ENCODE measurements around the gene MALT1.

Gene MALT1

DNA sequence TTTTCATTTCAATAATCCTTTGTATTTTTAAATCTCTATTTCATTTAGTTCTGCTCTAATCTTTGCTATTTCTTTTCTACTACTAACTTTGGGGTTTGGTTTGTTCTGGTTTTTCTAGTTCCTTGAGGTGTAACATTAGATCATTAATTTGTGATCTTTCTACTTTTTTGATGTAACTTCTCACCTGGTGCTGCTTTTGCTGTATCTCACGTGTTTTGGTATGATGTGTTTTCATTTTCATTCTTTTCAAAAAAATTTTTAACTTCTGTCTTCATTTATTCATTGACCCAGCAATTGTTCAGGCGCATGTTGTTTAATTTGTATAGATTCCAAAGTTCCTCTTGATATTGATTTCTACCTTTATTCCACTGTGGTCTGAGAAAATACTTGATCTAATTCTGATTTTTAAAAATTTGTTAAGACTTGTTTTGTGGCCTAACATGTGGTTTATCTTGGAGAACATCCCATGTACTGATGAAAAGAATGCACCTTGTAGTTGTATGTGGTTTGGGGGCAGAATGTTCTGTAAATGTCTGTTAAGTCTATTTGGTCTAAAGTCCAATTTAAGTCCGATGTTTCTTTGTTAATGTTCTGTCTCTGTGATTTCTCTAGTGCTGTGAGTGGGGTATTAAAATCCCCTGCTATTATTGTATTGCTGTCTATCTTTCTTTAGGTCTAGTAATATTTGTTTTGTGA lies 17.3 kb upstream of the MALT1 start:
- DNase-seq, result no peak

DNA sequence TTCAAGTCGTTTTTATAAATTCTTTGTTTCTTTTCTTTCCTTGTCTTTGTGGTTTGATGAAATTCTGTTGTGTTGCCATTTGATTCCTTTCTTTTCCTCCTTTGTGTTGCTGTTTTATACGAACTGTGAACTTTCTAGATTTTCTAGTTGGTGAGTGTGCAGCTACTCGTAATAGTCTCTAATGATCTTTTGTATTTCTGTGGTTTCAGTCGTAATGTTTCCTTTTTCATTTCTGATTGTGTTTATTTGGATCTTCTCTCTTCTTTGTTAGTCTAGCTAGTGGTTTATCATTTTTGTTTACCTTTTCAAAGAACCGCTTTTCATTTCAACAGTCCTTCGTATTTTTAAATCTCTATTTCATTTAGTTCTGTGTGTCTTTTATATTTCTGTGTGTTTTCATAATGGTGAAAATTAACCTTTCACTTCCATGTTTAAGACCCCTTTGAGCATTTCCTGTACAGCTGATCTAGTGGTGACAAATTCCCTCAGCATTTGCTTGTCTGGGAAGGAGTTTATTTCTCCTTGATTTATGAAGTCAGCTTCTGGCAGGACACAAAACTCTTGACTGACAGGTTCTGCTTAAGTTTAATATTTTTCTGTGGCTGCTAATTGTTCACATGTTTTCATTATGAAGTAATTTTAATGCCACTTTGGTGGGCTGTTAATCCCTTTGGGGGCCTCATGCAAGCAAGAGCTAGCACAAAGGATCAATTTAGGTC lies 16.2 kb upstream of the MALT1 start:
- DNase-seq, result no peak

DNA sequence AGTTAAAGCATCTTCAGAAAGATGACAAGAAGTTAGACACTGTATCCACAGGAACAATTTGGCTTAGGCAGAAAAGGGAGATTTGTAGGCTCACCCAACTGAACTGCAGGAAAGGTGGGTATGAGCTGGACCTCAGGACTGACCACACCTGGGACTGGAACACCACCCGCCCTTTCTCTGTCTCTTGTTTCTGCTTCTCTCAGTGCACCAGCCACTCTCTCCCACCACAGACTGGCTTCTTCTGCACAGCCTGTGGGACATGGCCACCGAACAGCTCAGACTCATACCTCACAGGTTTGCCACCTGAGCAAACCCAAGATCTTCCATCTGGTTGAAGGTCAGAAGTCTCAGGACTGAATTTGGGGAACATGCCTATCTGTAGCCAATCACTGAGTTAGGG lies 14.2 kb upstream of the MALT1 start:
- no peak for DNase-seq

DNA sequence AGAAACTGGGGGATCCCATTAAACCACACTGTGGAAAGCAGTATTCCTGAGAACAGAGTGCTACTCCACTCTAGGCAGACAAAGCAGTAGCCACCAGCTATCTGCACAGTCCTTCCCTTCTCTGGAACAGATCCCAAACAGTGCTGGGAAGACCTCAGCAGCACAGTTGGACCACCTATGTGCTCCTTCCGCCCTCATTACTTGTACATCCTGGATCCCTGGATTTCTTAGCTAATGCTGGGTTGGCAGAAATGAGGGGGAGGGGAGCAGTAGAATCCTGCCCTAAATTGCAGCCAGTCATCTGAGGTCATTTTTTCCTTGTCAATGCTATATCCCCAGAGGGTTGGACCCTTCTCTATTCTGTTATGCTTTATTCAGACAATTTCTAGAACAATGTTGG lies 13.8 kb upstream of the MALT1 start:
- DNase-seq, result no peak

DNA sequence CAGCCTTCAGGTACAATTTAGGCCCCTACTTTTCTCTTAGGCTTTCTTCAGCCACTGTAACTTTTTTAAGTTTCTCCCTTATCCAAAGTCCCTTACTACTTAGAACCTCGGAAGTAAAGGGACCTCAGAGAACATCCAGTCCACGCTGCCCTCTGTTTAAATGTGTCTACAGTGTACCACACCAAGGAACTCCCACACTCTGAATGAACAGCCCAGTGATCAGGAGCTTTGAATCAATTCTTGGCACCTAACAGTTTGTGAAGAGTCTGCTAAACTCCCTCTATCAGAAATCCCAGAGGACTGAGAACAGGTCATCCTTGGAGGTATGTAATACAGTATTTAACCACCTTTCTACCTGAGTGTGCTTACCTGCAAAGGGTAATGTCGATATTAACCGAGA lies 11.6 kb upstream of the MALT1 start:
- DNase-seq, result peak; percentile 62

DNA sequence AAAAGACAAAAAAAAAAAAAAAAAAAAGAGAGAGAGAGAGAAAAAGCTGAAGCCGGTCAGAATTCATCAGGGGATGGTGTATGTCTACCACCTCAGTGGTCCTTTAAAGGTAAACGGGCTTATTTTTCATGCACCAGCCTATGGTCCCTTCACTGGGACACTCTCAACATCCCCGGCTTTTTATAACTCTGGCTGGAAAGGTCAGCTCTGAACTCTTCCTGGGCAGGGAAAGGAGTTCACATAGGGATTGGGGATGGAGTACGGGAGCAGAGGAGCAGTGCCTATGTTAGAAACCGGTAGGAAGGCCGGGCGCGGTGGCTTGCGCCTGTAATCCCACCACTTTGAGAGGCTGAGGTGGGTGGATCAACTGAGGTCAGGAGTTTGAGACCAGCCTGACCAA lies 10.3 kb upstream of the MALT1 start:
- no peak for DNase-seq

DNA sequence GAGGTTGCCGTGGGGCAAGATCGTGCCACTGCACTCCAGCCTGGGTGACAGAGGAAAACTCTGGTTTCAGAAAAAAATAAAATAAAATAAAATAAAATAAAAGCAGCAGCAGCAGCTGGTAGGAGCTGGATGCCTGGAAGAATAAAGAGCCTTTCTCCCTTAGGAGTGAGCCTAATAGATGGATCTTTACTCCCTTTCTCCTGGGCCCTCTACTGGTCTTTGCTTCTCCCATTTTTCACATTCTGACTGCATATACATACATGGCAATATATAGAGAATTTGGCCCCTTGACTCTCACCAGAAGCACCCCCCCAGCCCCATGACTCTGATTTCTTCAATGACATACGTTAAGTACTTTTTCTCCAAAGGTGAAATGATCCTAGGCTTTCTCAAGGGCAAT lies 9.8 kb upstream of the MALT1 start:
- DNase-seq, result no peak

DNA sequence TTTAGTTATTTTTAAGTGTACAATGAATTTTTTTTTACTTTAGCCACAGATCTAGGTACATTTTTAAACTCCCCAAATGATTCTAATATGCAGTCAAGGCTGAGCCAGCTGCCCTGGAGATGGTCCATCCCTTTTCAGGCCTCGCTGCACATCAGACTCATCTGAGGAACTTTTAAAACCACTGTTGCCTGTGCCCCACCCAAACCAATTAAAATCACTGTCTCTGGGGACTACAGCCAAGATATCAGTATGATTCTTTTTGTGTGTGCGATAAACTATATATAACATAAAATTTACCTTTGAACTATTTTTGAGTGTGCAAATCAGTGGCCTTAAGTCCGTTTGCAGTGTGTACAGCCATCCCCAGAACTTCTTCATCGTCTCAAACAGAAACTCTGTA lies 9.1 kb upstream of the MALT1 start:
- peak; percentile 30 for DNase-seq

DNA sequence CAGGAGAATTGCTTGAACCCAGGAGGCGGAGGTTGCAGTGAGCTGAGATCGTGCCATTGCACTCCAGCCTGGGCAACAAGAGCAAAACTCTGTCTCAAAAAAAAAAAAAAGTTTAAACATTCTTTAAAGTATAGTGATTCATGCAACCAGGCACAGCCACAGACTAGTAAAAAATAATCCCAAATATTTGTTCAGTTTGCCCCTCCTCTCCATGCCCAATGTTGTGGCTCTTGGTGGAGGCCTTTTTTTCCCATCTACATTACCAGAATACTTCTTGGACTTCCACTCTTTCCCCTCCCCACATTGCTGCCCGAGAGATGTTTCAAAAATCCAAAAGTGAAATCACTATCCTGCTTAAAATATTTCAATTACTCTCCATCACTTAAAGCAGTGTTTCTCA lies 5.1 kb upstream of the MALT1 start:
- no peak for DNase-seq

DNA sequence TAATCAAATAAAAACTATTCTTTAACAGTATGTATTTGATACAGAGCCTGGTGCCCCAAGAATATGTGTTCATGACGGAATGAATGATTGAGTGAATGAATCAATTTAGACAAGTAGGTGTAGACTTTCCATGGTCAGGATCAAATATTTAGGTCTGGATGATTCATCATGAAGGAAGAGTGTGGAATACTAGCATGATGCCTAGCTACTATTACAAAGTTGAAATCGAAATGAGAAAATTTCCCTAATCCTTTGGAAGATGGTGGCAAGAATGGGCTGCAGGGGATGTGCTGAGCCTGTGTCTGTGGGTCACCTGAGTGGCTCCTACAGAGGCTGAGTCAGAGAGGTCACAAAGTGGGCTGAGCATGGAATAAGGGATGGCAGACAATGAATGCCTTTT lies 3.1 kb upstream of the MALT1 start:
- DNase-seq, result no peak

DNA sequence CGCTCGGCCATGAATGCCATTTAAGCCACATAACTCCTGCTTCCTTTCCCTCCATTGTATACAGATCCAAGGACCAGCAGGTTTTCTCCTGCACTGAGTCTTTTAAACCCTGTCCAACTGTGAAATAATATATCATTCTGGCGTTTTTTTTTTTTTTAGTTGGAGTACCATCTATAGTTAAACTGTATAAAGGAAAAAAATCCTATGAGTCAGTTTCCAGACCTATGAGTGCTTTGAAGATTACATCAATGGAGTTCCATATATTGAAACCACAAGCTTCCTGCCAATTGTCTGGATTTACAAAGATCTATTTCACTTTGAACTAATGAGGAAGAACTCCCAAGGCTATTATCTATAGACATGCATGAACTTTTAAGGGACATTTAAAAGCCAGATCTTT lies 2.4 kb upstream of the MALT1 start:
- no peak for DNase-seq

DNA sequence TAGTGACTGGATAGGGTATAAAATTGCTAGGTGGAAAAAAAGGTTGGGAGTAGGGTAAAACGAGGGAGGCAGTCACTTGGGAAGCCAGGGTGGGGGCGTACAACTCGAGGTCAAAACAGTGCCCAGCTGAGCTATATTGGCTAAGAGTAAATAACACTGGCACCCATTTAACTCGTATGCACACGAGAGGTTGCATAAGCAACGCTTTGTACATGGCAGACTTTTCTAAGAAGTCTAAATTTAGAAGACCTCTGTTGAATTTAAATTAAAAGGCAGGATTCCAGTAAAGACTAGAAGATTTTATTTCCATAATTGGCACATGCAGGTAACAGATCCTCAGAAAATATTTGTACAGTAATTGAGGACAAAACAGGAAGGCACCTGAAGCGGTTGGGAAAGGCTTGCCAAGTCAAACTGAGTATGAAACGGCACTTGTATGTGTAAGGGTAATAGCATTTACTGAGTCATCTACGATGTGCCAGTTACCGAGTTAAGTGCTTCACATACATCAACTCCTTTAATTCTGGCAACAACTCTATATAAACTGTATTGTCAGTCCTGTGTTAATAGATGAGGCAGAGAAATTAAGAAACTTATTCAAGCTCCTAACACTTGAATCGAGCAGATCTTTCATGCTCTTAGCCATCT lies 1.4 kb upstream of the MALT1 start:
- DNase-seq, result no peak

DNA sequence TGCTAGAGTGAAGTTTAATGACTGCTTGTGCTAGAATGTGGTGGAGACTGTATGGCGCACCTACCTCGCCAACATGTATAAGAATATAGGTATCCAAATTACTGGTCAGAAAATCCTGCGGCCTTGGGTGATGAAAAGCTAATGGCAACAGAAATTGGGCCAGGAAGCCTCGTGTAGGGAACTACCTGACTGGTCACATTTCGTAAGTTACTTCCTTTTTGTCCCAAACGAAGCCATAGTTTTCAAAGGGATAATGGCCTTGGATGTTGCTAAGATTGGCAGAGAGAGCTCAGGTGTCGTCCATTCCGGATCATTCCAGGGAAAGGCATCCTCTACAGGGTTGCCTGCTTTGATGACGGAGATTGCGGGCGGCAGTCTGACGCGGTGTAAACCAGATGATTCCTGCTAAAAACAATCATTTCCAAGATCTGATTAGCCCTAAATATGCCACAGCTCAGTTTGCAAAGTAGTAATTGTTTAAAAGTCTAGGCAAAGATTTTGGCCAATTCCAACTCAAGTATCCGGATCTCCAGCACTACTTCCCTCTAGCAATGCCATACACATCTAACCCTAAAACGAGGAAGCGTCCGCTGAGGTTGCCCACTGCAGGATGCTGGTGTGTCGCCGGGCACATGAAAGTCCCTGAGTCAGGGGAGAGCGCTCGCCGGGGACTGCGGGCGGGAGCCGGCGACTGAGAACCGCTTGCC lies 708 bp upstream of the MALT1 start:
- no peak for DNase-seq

DNA sequence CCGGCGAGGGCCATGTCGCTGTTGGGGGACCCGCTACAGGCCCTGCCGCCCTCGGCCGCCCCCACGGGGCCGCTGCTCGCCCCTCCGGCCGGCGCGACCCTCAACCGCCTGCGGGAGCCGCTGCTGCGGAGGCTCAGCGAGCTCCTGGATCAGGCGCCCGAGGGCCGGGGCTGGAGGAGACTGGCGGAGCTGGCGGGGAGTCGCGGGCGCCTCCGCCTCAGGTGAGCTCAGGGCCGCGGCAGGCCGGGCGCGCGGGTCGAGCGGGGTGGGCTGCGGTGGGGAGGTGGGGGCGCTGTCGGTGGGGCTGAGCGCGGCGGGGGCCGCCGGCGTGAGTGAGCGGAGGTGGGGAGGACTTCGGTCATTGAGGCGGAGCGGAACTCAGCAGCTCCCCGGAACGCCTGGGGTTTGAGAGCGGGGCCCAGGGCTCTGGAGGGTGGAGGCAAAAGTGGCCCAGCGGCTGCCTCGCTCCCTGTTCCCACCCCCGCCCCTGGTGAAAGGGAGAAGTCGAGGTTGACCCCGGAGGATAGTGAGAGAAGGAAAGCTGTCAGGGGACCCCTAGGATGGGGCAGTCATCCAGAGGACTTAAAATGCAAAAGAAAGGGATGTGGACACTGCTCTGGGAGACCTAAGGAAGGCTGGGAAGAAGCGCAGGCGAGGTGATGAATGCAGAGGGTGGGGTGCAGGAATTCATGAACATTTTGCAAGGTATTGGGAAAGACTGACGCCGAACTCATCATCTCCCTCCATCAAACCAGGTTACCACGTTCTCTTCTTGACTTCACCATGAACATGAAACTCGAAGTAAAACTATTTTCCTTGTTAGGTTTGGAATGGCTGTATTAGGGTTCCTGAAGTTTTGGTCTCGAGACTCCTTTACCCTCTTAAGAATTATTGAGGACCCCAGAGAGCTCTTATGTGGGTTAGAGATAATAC lies 633 bp downstream of the MALT1 start:
- peak; percentile 49 for DNase-seq

DNA sequence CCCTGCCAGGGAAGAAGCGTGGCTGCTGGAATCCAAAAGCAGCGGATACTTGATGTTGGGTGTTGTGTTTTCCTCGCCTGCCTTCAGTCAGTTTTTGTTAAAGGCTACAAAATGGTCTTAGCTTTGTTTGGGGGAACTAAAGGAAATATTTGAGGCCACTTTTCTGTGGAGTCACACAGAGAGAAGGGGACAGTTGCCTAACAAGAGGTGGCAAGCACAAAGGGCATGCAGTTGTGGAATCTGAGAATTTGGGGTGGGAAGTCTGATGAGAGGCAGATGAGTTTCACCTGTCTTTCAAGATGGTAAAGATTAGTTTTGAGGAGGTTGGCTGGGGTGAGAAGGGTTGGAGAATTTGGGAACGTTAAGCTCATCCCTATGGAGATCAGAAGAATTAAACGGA lies 2.9 kb downstream of the MALT1 start:
- no peak for DNase-seq

DNA sequence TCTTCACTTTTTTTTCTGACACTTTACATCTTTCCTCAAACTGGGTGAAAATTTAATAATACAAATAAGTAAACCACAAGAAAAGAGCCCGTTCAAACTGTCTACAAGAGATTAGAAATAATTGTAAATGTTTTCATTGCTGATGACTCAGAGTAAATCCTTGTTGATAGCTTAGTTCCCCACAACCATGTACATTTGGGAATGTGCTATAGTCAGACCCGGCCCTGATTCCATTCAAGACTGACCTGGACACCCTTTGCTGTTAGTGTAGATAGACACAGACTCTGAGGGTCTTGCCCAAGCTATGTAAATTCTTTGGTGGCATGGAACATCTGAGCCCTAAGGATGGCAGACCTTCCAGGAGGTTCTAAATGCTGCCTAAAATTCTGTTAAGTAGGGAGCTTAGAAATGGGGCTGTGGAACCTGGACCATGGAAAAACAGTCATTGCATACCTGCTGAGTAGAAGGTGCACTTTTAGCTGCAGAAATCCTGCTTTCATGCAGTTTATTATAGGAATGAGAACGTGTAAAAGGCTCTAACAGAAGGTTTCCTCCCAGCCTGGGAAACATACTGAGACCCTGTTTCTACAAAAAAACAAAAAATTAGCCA lies 3.7 kb downstream of the MALT1 start:
- DNase-seq, result no peak

DNA sequence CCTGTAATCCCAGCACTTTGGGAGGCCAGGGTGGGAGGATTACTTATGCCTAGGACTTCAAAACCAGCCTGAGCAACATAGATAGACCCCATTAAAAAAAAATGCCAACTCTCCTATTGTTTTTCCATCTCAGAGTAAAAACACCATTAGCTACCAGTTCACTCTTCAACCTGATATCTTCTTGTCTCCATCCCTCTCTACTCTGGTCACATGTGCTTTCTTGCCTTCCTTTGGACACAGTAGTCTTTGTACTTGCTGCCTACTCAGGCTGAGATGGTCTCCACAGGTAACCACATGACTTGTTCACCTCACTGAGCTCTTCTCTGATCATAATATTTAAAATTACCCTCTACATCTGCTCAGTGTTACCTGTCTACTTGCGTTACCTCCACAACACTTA lies 5.0 kb downstream of the MALT1 start:
- DNase-seq, result no peak

DNA sequence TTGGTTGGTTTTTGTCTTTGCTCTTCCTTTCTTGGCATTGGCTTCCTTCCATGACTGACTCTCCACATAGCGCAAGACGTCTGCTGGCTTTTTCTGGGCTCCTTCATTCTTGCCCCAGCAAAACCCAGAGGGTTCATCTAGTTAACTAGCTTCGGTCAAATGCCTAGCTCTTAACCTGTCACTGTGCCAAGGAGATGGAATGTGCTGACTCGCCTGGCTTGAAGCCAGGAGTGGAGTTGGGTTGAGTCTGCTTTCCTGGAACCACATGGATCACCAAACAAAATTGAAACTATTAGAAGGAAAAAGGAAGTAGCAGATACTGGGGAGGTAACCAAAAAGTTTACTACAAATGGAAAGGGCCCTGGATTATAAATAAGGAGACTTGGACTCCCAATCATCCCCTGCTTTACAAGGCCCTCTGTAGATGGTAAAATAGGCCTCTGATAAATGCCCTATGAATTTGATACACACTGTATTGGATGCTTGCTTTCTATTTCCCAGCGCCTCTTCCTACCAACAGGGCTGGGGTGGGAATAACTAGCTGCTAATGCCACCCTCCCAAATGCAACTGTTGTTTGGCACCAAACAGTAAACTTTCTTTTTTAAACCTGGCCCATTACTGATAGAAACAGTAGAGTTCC lies 11.3 kb downstream of the MALT1 start:
- no peak for DNase-seq

DNA sequence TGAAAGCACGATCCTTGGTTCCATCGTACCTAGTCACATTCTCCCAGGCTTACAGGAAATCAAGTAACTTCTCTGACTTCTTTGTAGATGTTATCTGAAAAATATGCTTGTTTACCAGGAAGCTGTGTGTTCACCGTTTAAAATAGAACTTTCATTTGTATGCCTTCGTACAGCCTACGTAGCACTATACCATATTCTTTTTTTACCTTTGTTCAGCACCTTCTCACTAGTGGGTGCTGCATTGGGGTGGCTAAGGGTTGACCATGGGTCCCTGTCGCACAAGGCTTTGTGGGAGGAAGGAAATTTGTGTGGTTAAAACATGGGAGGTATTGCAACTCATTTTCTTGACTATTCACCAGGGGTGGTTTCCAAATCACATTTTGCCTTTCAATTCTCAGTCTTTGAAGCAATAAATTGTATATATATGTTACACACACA lies 16.6 kb downstream of the MALT1 start:
- DNase-seq, result no peak

DNA sequence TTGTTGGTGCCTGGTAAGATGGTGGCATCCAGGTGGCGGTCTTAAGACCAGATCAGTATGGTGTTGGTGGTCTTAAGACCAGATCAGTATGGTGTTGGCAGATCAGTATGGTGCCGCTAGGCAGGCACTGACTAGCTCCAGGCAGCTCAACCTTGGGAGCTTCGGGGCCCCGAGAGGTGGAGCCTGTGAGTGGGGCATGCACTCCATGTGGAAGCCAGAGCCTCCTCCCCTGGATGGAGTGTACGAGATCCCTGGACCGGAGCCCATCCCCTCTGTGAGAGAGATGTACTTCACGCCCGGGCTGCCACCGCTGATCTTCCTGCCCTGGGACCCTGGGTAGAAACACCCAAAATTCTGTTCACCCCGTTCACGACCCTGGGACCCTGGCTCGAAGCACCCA lies 19.0 kb downstream of the MALT1 start:
- no peak for DNase-seq

DNA sequence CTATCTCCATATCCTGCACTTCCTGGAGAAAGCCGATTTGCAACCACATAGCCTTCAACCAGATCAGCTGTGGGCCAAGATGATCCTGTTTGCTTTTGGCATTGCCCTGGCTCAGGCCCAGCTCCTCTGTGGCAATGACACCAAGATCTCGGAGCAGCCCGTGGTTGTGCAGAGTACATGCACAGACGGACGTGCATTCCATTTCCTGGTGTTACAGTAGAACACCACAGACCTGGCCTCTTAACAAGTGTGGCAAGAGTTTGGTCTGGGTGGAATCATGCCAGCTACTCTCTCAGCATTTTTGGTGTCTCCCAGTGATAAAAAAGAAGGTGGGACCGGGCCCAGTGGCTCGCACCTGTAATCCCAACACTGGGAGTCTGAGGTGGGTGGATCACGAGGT lies 20.0 kb downstream of the MALT1 start:
- no peak for DNase-seq
